ENCODE results near the gene RSKR.
"Not testable (repeated sequence)": the region's sequence is repeated elsewhere in the genome, so short reads cannot be mapped to it uniquely, and the experiment has no call there.

RSKR gene

GRCh38 chr17:28604031-28604430 is 10.0 kb downstream of the RSKR start:
- not testable (repeated sequence) for H3K4me3 ChIP-seq (ENCODE audit: low read length in 2 of 2); H3K27ac ChIP-seq (ENCODE audit: low read depth in 2 of 2, low read length in 2 of 2); H3K36me3 ChIP-seq (ENCODE audit: control insufficient read depth in 2 of 2, insufficient read depth in 2 of 2, low read length in 2 of 2); H3K27me3 ChIP-seq (ENCODE audit: control insufficient read depth in 2 of 2, insufficient read depth in 2 of 2, low read length in 2 of 2); H3K9me3 ChIP-seq (ENCODE audit: control insufficient read depth in 2 of 2, low read length in 2 of 2); H3K9ac ChIP-seq (ENCODE audit: low read depth in 1 of 2, low read length in 2 of 2)
- H3K4me1 ChIP-seq (ENCODE audit: control insufficient read depth in 2 of 2, insufficient read depth in 2 of 2, low read length in 2 of 2): peaks cover 0 to 10% of the 10 kb centered on the region in 2 donors

GRCh38 chr17:28599311-28600184 is 14.4 kb downstream of the RSKR start:
- peaks cover 10 to 22% of the 10 kb centered on the region in 2 donors for H3K4me1 ChIP-seq (ENCODE audit: control insufficient read depth in 2 of 2, insufficient read depth in 2 of 2, low read length in 2 of 2)
- H3K27me3 ChIP-seq (ENCODE audit: control insufficient read depth in 2 of 2, insufficient read depth in 2 of 2, low read length in 2 of 2): no peaks in the 10 kb centered on the region
- no peaks in the 10 kb centered on the region for H3K36me3 ChIP-seq (ENCODE audit: control insufficient read depth in 2 of 2, insufficient read depth in 2 of 2, low read length in 2 of 2)
- peak overlapping the region; percentile 93 for H3K4me3 ChIP-seq (ENCODE audit: low read length in 2 of 2)
- peak overlapping the region; percentile 93 to 98 for H3K27ac ChIP-seq (ENCODE audit: low read depth in 2 of 2, low read length in 2 of 2)
- H3K9ac ChIP-seq (ENCODE audit: low read depth in 1 of 2, low read length in 2 of 2): peak overlapping the region; percentile 93 to 94
- no peaks in the 10 kb centered on the region for H3K9me3 ChIP-seq (ENCODE audit: control insufficient read depth in 2 of 2, low read length in 2 of 2)

- Histone ChIP-seq H3K27me3 (ENCODE audit: control insufficient read depth in 2 of 2, insufficient read depth in 2 of 2, low read length in 2 of 2) (no peaks in the 10 kb centered on the region), H3K4me1 (ENCODE audit: control insufficient read depth in 2 of 2, insufficient read depth in 2 of 2, low read length in 2 of 2) (peaks cover 10 to 22% of the 10 kb centered on the region in 2 donors), H3K9me3 (ENCODE audit: control insufficient read depth in 2 of 2, low read length in 2 of 2) (no peaks in the 10 kb centered on the region), H3K27ac (ENCODE audit: low read depth in 2 of 2, low read length in 2 of 2) (peak within 1 kb of the TSS; percentile 93 to 98), H3K9ac (ENCODE audit: low read depth in 1 of 2, low read length in 2 of 2) (peak within 1 kb of the TSS; percentile 93 to 94), H3K36me3 (ENCODE audit: control insufficient read depth in 2 of 2, insufficient read depth in 2 of 2, low read length in 2 of 2) (no peaks in the 10 kb centered on the region), H3K4me3 (ENCODE audit: low read length in 2 of 2) (peak within 1 kb of the TSS; percentile 93)
Observed at GRCh38 chr17:28598799-28599310, 15.1 kb downstream of the RSKR start, which contains the start of gene SPAG5. Gene SPAG5 (minus strand): TSS chr17:28599025. CDS start chr17:28598946, 79 bp downstream.

- Histone ChIP-seq H3K27ac (ENCODE audit: low read depth in 2 of 2, low read length in 2 of 2) (peak overlapping the region; percentile 23 to 44), H3K27me3 (ENCODE audit: control insufficient read depth in 2 of 2, insufficient read depth in 2 of 2, low read length in 2 of 2) (no peaks in the 10 kb centered on the region), H3K4me3 (ENCODE audit: low read length in 2 of 2) (peak overlapping the region; percentile 93), H3K36me3 (ENCODE audit: control insufficient read depth in 2 of 2, insufficient read depth in 2 of 2, low read length in 2 of 2) (no peaks in the 10 kb centered on the region), H3K9ac (ENCODE audit: low read depth in 1 of 2, low read length in 2 of 2) (peak overlapping the region; percentile 93 to 94), H3K9me3 (ENCODE audit: control insufficient read depth in 2 of 2, low read length in 2 of 2) (no peaks in the 10 kb centered on the region), H3K4me1 (ENCODE audit: control insufficient read depth in 2 of 2, insufficient read depth in 2 of 2, low read length in 2 of 2) (peaks cover 10 to 22% of the 10 kb centered on the region in 2 donors)
Observed at GRCh38 chr17:28598389-28598788, 15.6 kb downstream of the RSKR start.

- Histone ChIP-seq H3K27ac (ENCODE audit: low read depth in 2 of 2, low read length in 2 of 2) (no peak overlapping the region), H3K36me3 (ENCODE audit: control insufficient read depth in 2 of 2, insufficient read depth in 2 of 2, low read length in 2 of 2) (no peaks in the 10 kb centered on the region), H3K4me3 (ENCODE audit: low read length in 2 of 2) (peak overlapping the region; percentile 93), H3K9me3 (ENCODE audit: control insufficient read depth in 2 of 2, low read length in 2 of 2) (no peaks in the 10 kb centered on the region), H3K27me3 (ENCODE audit: control insufficient read depth in 2 of 2, insufficient read depth in 2 of 2, low read length in 2 of 2) (no peaks in the 10 kb centered on the region), H3K4me1 (ENCODE audit: control insufficient read depth in 2 of 2, insufficient read depth in 2 of 2, low read length in 2 of 2) (peaks cover 10 to 22% of the 10 kb centered on the region in 2 donors), H3K9ac (ENCODE audit: low read depth in 1 of 2, low read length in 2 of 2) (peak overlapping the region in 1 of 2 donors; percentile 93)
Observed at GRCh38 chr17:28597606-28598383, 16.2 kb downstream of the RSKR start.

- H3K27me3 ChIP-seq (ENCODE audit: control insufficient read depth in 2 of 2, insufficient read depth in 2 of 2, low read length in 2 of 2): no peaks in the 10 kb centered on the region
- no peak overlapping the region for H3K27ac ChIP-seq (ENCODE audit: low read depth in 2 of 2, low read length in 2 of 2)
- no peaks in the 10 kb centered on the region for H3K36me3 ChIP-seq (ENCODE audit: control insufficient read depth in 2 of 2, insufficient read depth in 2 of 2, low read length in 2 of 2)
- no peaks in the 10 kb centered on the region for H3K4me1 ChIP-seq (ENCODE audit: control insufficient read depth in 2 of 2, insufficient read depth in 2 of 2, low read length in 2 of 2)
- H3K4me3 ChIP-seq (ENCODE audit: low read length in 2 of 2): no peak overlapping the region
- no peak overlapping the region for H3K9ac ChIP-seq (ENCODE audit: low read depth in 1 of 2, low read length in 2 of 2)
- H3K9me3 ChIP-seq (ENCODE audit: control insufficient read depth in 2 of 2, low read length in 2 of 2): no peaks in the 10 kb centered on the region
Observed at GRCh38 chr17:28592260-28592659, 21.7 kb downstream of the RSKR start.

GRCh38 chr17:28585851-28586250 is 28.1 kb downstream of the RSKR start:
- Histone ChIP-seq H3K9ac (ENCODE audit: low read depth in 1 of 2, low read length in 2 of 2) (no peak overlapping the region), H3K27me3 (ENCODE audit: control insufficient read depth in 2 of 2, insufficient read depth in 2 of 2, low read length in 2 of 2) (no peaks in the 10 kb centered on the region), H3K27ac (ENCODE audit: low read depth in 2 of 2, low read length in 2 of 2) (no peak overlapping the region), H3K4me1 (ENCODE audit: control insufficient read depth in 2 of 2, insufficient read depth in 2 of 2, low read length in 2 of 2) (no peaks in the 10 kb centered on the region), H3K9me3 (ENCODE audit: control insufficient read depth in 2 of 2, low read length in 2 of 2) (no peaks in the 10 kb centered on the region), H3K36me3 (ENCODE audit: control insufficient read depth in 2 of 2, insufficient read depth in 2 of 2, low read length in 2 of 2) (peaks cover 33 to 35% of the 10 kb centered on the region in 2 donors), H3K4me3 (ENCODE audit: low read length in 2 of 2) (no peak overlapping the region)

GRCh38 chr17:28584434-28584833 is 29.6 kb downstream of the RSKR start:
- H3K4me3 ChIP-seq (ENCODE audit: low read length in 2 of 2): no peak overlapping the region
- H3K9ac ChIP-seq (ENCODE audit: low read depth in 1 of 2, low read length in 2 of 2): no peak overlapping the region
- H3K4me1 ChIP-seq (ENCODE audit: control insufficient read depth in 2 of 2, insufficient read depth in 2 of 2, low read length in 2 of 2): no peaks in the 10 kb centered on the region
- no peaks in the 10 kb centered on the region for H3K9me3 ChIP-seq (ENCODE audit: control insufficient read depth in 2 of 2, low read length in 2 of 2)
- H3K36me3 ChIP-seq (ENCODE audit: control insufficient read depth in 2 of 2, insufficient read depth in 2 of 2, low read length in 2 of 2): peaks cover 33 to 35% of the 10 kb centered on the region in 2 donors
- no peak overlapping the region for H3K27ac ChIP-seq (ENCODE audit: low read depth in 2 of 2, low read length in 2 of 2)
- no peaks in the 10 kb centered on the region for H3K27me3 ChIP-seq (ENCODE audit: control insufficient read depth in 2 of 2, insufficient read depth in 2 of 2, low read length in 2 of 2)

GRCh38 chr17:28582513-28582912 is 31.5 kb downstream of the RSKR start:
- Histone ChIP-seq H3K4me3 (ENCODE audit: low read length in 2 of 2) (no peak overlapping the region), H3K9me3 (ENCODE audit: control insufficient read depth in 2 of 2, low read length in 2 of 2) (no peaks in the 10 kb centered on the region), H3K36me3 (ENCODE audit: control insufficient read depth in 2 of 2, insufficient read depth in 2 of 2, low read length in 2 of 2) (peaks cover 37 to 38% of the 10 kb centered on the region in 2 donors), H3K27me3 (ENCODE audit: control insufficient read depth in 2 of 2, insufficient read depth in 2 of 2, low read length in 2 of 2) (no peaks in the 10 kb centered on the region), H3K9ac (ENCODE audit: low read depth in 1 of 2, low read length in 2 of 2) (no peak overlapping the region), H3K27ac (ENCODE audit: low read depth in 2 of 2, low read length in 2 of 2) (no peak overlapping the region), H3K4me1 (ENCODE audit: control insufficient read depth in 2 of 2, insufficient read depth in 2 of 2, low read length in 2 of 2) (no peaks in the 10 kb centered on the region)

- peaks cover 0 to 7% of the 10 kb centered on the region in 2 donors for H3K4me1 ChIP-seq (ENCODE audit: control insufficient read depth in 2 of 2, insufficient read depth in 2 of 2, low read length in 2 of 2)
- no peak overlapping the region for H3K27ac ChIP-seq (ENCODE audit: low read depth in 2 of 2, low read length in 2 of 2)
- H3K27me3 ChIP-seq (ENCODE audit: control insufficient read depth in 2 of 2, insufficient read depth in 2 of 2, low read length in 2 of 2): no peaks in the 10 kb centered on the region
- no peaks in the 10 kb centered on the region for H3K9me3 ChIP-seq (ENCODE audit: control insufficient read depth in 2 of 2, low read length in 2 of 2)
- H3K4me3 ChIP-seq (ENCODE audit: low read length in 2 of 2): no peak overlapping the region
- H3K36me3 ChIP-seq (ENCODE audit: control insufficient read depth in 2 of 2, insufficient read depth in 2 of 2, low read length in 2 of 2): peaks cover 34 to 36% of the 10 kb centered on the region in 2 donors
- no peak overlapping the region for H3K9ac ChIP-seq (ENCODE audit: low read depth in 1 of 2, low read length in 2 of 2)
Observed at GRCh38 chr17:28580959-28581358, 33.0 kb downstream of the RSKR start.

Data from mucosa of rectum (tissue), 2 donors.